H1 (cell line): ENCODE data around the gene MRPL33. TPM values are rescaled to one million over a fixed set of nuclear protein-coding genes. Genes with fewer than 3 reads are reported as not detected.

Experiments
- CTCF ChIA-PET: fragments of 300-600 bp; sonication (Branson Sonifier 250); formaldehyde crosslinking; loops from one replicate; lab custom pipeline; 2021; ENCODE audit not compliant: partially characterized antibody; lab: Charles Lee
- POLR2A ChIA-PET: fragments of 300-600 bp; sonication (Branson Sonifier 250); formaldehyde crosslinking; loops from one replicate; lab custom pipeline; 2021; ENCODE audit warnings: inconsistent platforms; ENCODE audit not compliant: partially characterized antibody; lab: Charles Lee
- DNase-seq, 2 experiments: peaks; one replicate each; pipeline versions ENCODE4 v3.0.0 to v3.0.0-alpha.2; 2010 to 2022; ENCODE audit warnings: low spot score in 2 of 2, low read depth in 1 of 2, mixed read lengths in 1 of 2
- FAIRE-seq: peaks from 2 replicates; lab custom pipeline; 2011; peaks lifted over from hg19 to GRCh38; lab: Jason Lieb, UNC
- H2AFZ ChIP-seq: 2 replicates; pipeline ENCODE4 v1.8.1; 2012; ENCODE audit warnings: low read length, inconsistent platforms
- H2AK5ac ChIP-seq: 2 replicates; pipeline ENCODE4 v1.6.1; 2013; ENCODE audit warnings: low read depth, low read length
- H2BK120ac ChIP-seq: replicated peaks from 2 replicates; pipeline ENCODE3; 2013; ENCODE audit warnings: low read depth, low read length, inconsistent platforms
- H2BK12ac ChIP-seq: 2 replicates; pipeline ENCODE4 v1.6.1; 2013; ENCODE audit warnings: low read depth, low read length
- H2BK15ac ChIP-seq: 2 replicates; pipeline ENCODE4 v1.6.1; 2013; ENCODE audit warnings: low read length
- H2BK20ac ChIP-seq: 2 replicates; pipeline ENCODE4 v1.6.1; 2013; ENCODE audit warnings: low read length
- H2BK5ac ChIP-seq: 2 replicates; pipeline ENCODE4 v1.6.1; 2013; ENCODE audit warnings: low read depth, low read length
- H3K14ac ChIP-seq: 2 replicates; pipeline ENCODE4 v1.6.1; 2013; ENCODE audit warnings: inconsistent platforms; ENCODE audit not compliant: insufficient read length
- H3K18ac ChIP-seq: 2 replicates; pipeline ENCODE4 v1.6.1; 2013; ENCODE audit warnings: low read length; ENCODE audit errors: extremely low read depth
- H3K23ac ChIP-seq: 2 replicates; pipeline ENCODE4 v1.6.1; 2013; ENCODE audit warnings: inconsistent platforms; ENCODE audit not compliant: insufficient read length
- H3K23me2 ChIP-seq: 2 replicates; pipeline ENCODE4 v1.6.1; 2013; ENCODE audit warnings: low read depth, low read length
- H3K27ac ChIP-seq: 2 replicates; pipeline ENCODE4 v1.6.1; 2011; ENCODE audit warnings: low read depth, low read length, inconsistent platforms
- H3K27me3 ChIP-seq, 4 experiments: replicated peaks in 1 of 4; 1 replicate in 1 of 4; 2 replicates in 3 of 4; pipeline versions ENCODE4 v1.6.1 to v1.8.1; 2011 to 2013; ENCODE audit warnings: low read length in 3 of 4, mild to moderate bottlenecking in 3 of 4, inconsistent platforms in 2 of 4, mixed read lengths in 2 of 4, moderate library complexity in 1 of 4; ENCODE audit not compliant: control insufficient read depth in 3 of 4, insufficient read depth in 3 of 4; ENCODE audit errors: extremely low read depth in 1 of 4
- H3K36me3 ChIP-seq, 4 experiments: 2 replicates each; pipeline versions ENCODE4 v1.6.1 to v1.8.1; 2011 to 2013; ENCODE audit warnings: mild to moderate bottlenecking in 4 of 4, low read length in 3 of 4, moderate library complexity in 2 of 4, control low read depth in 1 of 4, inconsistent platforms in 1 of 4; ENCODE audit not compliant: insufficient read depth in 4 of 4, control insufficient read depth in 2 of 4
- H3K4ac ChIP-seq: replicated peaks from 2 replicates; pipeline ENCODE3; 2013; ENCODE audit warnings: low read length, low read depth, mixed read lengths, inconsistent platforms; ENCODE audit not compliant: insufficient read length
- H3K4me1 ChIP-seq, 4 experiments: replicated peaks in 1 of 4; 1 replicate in 1 of 4; 2 replicates in 3 of 4; pipeline versions ENCODE4 v1.6.1 to v1.8.1; 2011 to 2013; ENCODE audit warnings: low read length in 3 of 4, inconsistent platforms in 2 of 4, mixed read lengths in 1 of 4; ENCODE audit not compliant: insufficient read depth in 4 of 4, control insufficient read depth in 3 of 4
- H3K4me2 ChIP-seq, 2 experiments: 2 replicates each; pipeline versions ENCODE4 v1.6.1 to v1.8.1; 2011 to 2013; ENCODE audit warnings: low read depth in 2 of 2, low read length in 2 of 2, control low read depth in 1 of 2, inconsistent platforms in 1 of 2, mild to moderate bottlenecking in 1 of 2; ENCODE audit not compliant: insufficient read depth in 1 of 2
- H3K4me3 ChIP-seq, 4 experiments: fragments of 200-600, 300-600 bp in 1 of 4; sonication (generic), shearing (Covaris generic), sonication (Bioruptor Twin) in 1 of 4; 2 replicates each; pipeline versions ENCODE4 v1.5.1 to v1.8.1; 2011 to 2016; ENCODE audit warnings: low read length in 4 of 4, low read depth in 3 of 4, control low read depth in 2 of 4, inconsistent platforms in 2 of 4, mild to moderate bottlenecking in 2 of 4, mixed read lengths in 1 of 4, moderate library complexity in 1 of 4; ENCODE audit not compliant: insufficient read depth in 2 of 4; ENCODE audit errors: extremely low read depth in 1 of 4
- H3K56ac ChIP-seq: replicated peaks from 2 replicates; pipeline ENCODE3; 2013; ENCODE audit warnings: low read depth, mild to moderate bottlenecking, mixed read lengths, low read length, inconsistent platforms; ENCODE audit not compliant: insufficient read length
- H3K79me1 ChIP-seq: 2 replicates; pipeline ENCODE4 v1.6.1; 2013; ENCODE audit warnings: low read depth, low read length, control low read depth
- H3K79me2 ChIP-seq, 2 experiments: 2 replicates each; pipeline versions ENCODE4 v1.6.1 to v1.8.1; 2012 to 2013; ENCODE audit warnings: low read length in 2 of 2, mild to moderate bottlenecking in 2 of 2, inconsistent platforms in 1 of 2; ENCODE audit not compliant: insufficient read depth in 2 of 2, control insufficient read depth in 1 of 2
- H3K9ac ChIP-seq, 4 experiments: replicated peaks in 1 of 4; 1 replicate in 1 of 4; 2 replicates in 3 of 4; pipeline versions ENCODE4 v1.6.1 to v1.8.1; 2011 to 2013; ENCODE audit warnings: low read depth in 3 of 4, low read length in 3 of 4, control low read depth in 2 of 4, mild to moderate bottlenecking in 2 of 4, moderate library complexity in 2 of 4, inconsistent platforms in 1 of 4; ENCODE audit errors: extremely low read depth in 1 of 4
- H3K9me3 ChIP-seq, 2 experiments: 2 replicates each; pipeline versions ENCODE4 v1.6.1 to v1.8.1; 2012 to 2013; ENCODE audit warnings: mild to moderate bottlenecking in 2 of 2, moderate library complexity in 2 of 2, control low read depth in 1 of 2, inconsistent platforms in 1 of 2, low read depth in 1 of 2, low read length in 1 of 2, mixed read lengths in 1 of 2; ENCODE audit not compliant: insufficient read depth in 2 of 2
- H4K20me1 ChIP-seq, 2 experiments: replicated peaks in 1 of 2; 2 replicates each; pipeline versions ENCODE3 to v1.8.1; 2011 to 2013; ENCODE audit warnings: inconsistent platforms in 2 of 2, low read length in 2 of 2, mild to moderate bottlenecking in 1 of 2; ENCODE audit not compliant: insufficient read depth in 2 of 2, control insufficient read depth in 1 of 2
- H4K5ac ChIP-seq: 2 replicates; pipeline ENCODE4 v1.6.1; 2013; ENCODE audit warnings: low read length, low read depth, mixed read lengths, inconsistent platforms; ENCODE audit not compliant: insufficient read length
- H4K8ac ChIP-seq: 2 replicates; pipeline ENCODE4 v1.8.0; 2013; ENCODE audit warnings: mild to moderate bottlenecking, moderate library complexity, low read length, inconsistent platforms; ENCODE audit not compliant: insufficient read depth; ENCODE audit errors: extremely low read depth
- H4K91ac ChIP-seq: replicated peaks from 2 replicates; pipeline ENCODE3; 2013; ENCODE audit warnings: low read length, mixed read lengths, inconsistent platforms; ENCODE audit not compliant: insufficient read length
- FOSL1 ChIP-seq: IDR thresholded peaks from 2 replicates; pipeline ENCODE4 v1.6.1; 2011; ENCODE audit warnings: mild to moderate bottlenecking, low read depth, low read length, moderate library complexity; ENCODE audit not compliant: insufficient read depth
- MAFK ChIP-seq: IDR thresholded peaks from 2 replicates; pipeline ENCODE4 v1.6.1; 2012; ENCODE audit warnings: low read depth, mild to moderate bottlenecking, improper control_type of control experiment, low read length
- MAX ChIP-seq: IDR thresholded peaks from 2 replicates; pipeline ENCODE4 v1.6.1; 2012; ENCODE audit warnings: inconsistent platforms
- POLR2AphosphoS5 ChIP-seq: IDR thresholded peaks from 2 replicates; pipeline ENCODE4 v1.6.1; 2011; ENCODE audit warnings: low read depth, low read length
- WGBS, 2 experiments: shearing (Covaris generic) in 1 of 2; methylation state at CpG; one replicate each; pipeline versions ENCODE4 v1.1.6 to v1.1.7; 2013 to 2015; ENCODE audit warnings: low lambda C conversion rate in 2 of 2, mixed read lengths in 2 of 2, inconsistent platforms in 1 of 2, low coverage in 1 of 2, missing lambda C conversion rate in 1 of 2; ENCODE audit not compliant: insufficient replicate concordance in 2 of 2, insufficient coverage in 1 of 2, insufficient read length in 1 of 2; ENCODE audit errors: extremely low coverage in 1 of 2, missing lambda C conversion rate in 1 of 2; 5-methylcytosine and 5-hydroxymethylcytosine counted together
- polyA plus RNA-seq, 7 experiments: library from polyadenylated mRNA; depleted of rRNA in 3 of 7; stranded (reverse) in 5 of 7; unstranded in 2 of 7; fragments of >200 nt in 5 of 7; fragments of 200-250 nt in 2 of 7; gene quantifications; 1 replicate in 5 of 7; 2 replicates in 1 of 7; 4 replicates in 1 of 7; pipeline versions ENCODE4 v1.2.1 to v1.2.3, GENCODE V29; 2011 to 2013; ENCODE audit warnings: missing spikeins in 2 of 7, mixed read lengths in 2 of 7
- total RNA-seq: library from RNA; stranded (reverse); fragmentation: NEBNext Ultra II Directional; extraction: Animal tissue kit (Norgen Biotek cat#: 25700); gene quantifications from 2 replicates; pipeline ENCODE4 v1.2.1, GENCODE V29; 2021

The MRPL33 gene
- total and polyA plus RNA-seq, 2 of the 8 experiments (the other 6 are each of a cell fraction or from before 2014, with no cell fraction given) = 24.3 to 62.9 TPM

- Histone ChIP-seq H3K79me1 (no peaks in the 10 kb centered on the region), H3K4me2 (no peak overlapping the region), H4K8ac (no peak overlapping the region), H2BK5ac (no peak overlapping the region), H4K5ac (no peak overlapping the region), H4K20me1 (no peaks in the 10 kb centered on the region), H3K79me2 (no peaks in the 10 kb centered on the region), H3K27ac (no peak overlapping the region), H3K4ac (no peak overlapping the region), H3K4me3 (no peak overlapping the region), H2BK20ac (no peak overlapping the region), H2BK120ac (no peak overlapping the region), H3K9me3 (no peaks in the 10 kb centered on the region), H3K14ac (no peak overlapping the region), H3K36me3 (no peaks in the 10 kb centered on the region), H3K18ac (no peak overlapping the region), H4K91ac (no peak overlapping the region), H3K23ac (no peak overlapping the region), H2BK15ac (no peak overlapping the region), H2BK12ac (no peak overlapping the region), H2AK5ac (no peak overlapping the region), H3K23me2 (no peaks in the 10 kb centered on the region), H3K4me1 (peaks cover 8 to 21% (median 10%) of the 10 kb centered on the region in 4 experiments), H3K27me3 (no peaks in the 10 kb centered on the region; a peak in 1 of 7 replicates), H3K9ac (no peak overlapping the region), H3K56ac (no peak overlapping the region), H2AFZ (no peak overlapping the region)
- DNase-seq = no peak
- WGBS, 2 experiments = 96% methylated on average over 9 of the region's 9 CpGs; no CpG with 5 or more reads in 1 of the 2 experiments
- no peak for FAIRE-seq
- CTCF ChIA-PET = interaction anchor here (0.6 to 1.3 kb wide), 2 partner anchors 8 to 46 kb away, joined by 4 to 5 read pairs; no protein-coding TSS in a partner anchor
- POLR2A ChIA-PET = interaction anchor here (2.2 kb wide), 1 partner anchor 9 kb away, joined by 6 read pairs; no protein-coding TSS in a partner anchor
- TF ChIP-seq FOSL1 = no peak
- no peak for TF ChIP-seq POLR2AphosphoS5
- no peak for TF ChIP-seq MAX
- no peak for TF ChIP-seq MAFK
These were observed 44.3 kb upstream of the MRPL33 start for GRCh38 chr2:27727257-27727656.
